ENCODE results near the gene KLHDC10.

DNA sequence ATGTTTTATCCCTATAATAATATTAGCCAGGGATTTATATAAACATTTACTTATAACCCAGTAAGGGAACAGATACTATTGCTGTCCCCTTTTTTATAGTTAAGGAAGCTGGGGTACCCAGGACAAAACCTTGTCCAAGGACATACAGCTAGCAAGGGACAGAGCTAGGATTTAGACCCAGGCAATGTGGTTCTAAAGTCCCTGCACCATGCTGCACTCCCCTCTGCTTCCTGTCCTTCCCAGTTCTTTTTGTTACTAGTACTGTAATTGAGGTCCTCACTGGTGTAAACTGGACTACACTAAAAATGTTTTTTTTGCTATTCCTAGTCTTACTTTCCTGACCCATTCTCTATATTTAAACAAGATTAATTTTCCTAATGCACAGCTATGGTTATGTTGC lies 16.6 kb downstream of the KLHDC10 start:
- TF ChIP-seq, protein P1, sequence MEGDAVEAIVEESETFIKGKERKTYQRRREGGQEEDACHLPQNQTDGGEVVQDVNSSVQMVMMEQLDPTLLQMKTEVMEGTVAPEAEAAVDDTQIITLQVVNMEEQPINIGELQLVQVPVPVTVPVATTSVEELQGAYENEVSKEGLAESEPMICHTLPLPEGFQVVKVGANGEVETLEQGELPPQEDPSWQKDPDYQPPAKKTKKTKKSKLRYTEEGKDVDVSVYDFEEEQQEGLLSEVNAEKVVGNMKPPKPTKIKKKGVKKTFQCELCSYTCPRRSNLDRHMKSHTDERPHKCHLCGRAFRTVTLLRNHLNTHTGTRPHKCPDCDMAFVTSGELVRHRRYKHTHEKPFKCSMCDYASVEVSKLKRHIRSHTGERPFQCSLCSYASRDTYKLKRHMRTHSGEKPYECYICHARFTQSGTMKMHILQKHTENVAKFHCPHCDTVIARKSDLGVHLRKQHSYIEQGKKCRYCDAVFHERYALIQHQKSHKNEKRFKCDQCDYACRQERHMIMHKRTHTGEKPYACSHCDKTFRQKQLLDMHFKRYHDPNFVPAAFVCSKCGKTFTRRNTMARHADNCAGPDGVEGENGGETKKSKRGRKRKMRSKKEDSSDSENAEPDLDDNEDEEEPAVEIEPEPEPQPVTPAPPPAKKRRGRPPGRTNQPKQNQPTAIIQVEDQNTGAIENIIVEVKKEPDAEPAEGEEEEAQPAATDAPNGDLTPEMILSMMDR (IDR thresholded peaks at IDR 0.05; ENCODE audit: low read depth, low read length, poor library complexity, severe bottlenecking): no peak
- TF ChIP-seq EZH2phosphoT487 (IDR thresholded peaks at IDR 0.05; ENCODE audit: borderline replicate concordance, low read length): no peak
